NCI-H1105 treated with DMSO at 0.1 percent for 48 hours (cell line): Measurements from ENCODE around the gene SLC19A1.

Experiments
- DNase-seq: peaks from one replicate; lab custom pipeline; 2025; lab: John Stamatoyannopoulos, UW

SLC19A1 gene

DNA sequence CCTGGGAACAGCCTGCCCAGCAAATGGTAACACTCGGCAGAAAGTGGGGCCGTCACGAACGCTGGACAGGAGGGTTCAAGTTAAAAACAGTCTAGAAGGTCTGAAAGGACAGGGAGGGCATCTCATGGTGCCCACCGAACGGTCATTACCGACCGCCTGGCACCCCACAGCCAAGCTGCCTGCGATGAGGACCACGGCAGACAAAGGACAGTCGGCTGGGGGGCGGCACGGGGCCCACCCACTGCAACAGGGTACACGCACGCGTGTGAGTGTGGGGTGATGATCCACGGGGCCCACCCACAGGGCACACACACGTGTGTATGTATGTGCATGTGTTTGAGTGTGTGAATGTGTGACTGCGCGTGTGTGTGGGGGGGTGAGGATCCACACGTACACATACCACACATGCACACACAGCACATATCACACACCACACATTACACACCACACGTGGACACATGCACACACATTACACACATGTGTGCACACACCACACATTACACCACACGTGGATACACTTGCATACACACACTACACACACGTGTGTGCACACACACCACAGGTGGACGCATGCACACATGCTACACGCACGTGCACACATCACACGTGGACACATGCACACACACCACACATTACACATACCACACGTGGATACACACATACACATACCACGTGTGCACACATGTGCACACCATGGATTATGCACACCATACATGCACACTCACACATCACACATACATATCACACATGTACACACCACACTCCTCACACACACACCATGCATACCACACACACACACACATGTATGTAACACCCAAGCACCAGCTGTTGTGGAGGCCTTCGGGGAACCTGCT, 63.2 kb downstream of the SLC19A1 start:
- no peak for DNase-seq

DNA sequence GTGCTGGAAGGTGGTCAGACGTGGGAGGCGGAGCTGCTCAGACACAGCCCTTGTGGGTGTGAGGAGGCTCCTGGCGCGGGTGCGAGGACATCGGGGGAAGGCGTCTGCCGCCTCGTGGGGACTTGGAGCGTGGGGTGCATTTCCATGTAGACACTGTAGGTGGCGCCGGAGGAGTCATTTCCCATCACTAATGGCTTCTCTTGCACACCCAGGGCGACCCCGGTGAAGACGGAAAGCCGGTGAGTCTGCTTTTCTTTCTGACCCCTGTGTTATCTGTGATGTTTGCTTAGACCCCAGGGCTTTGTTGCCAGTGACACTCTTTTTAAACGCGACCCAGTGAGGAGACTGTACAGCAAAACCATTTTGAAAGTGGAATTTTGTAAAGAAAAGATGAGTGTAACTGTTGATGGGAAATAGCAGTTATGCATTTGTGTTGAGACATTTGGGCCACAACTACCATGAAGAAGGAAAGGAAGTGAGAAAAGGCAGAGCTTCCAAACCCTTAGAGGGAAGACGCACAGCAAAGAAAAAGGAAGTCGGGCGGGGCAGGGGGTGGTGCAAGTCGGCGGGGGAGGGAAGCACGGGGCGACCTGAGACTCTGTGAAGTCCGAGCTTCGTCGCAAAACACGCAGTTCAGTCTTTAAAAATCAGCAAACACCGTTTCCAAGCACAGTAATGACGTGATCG, 64.0 kb downstream of the SLC19A1 start:
- peak; percentile 72 for DNase-seq

DNA sequence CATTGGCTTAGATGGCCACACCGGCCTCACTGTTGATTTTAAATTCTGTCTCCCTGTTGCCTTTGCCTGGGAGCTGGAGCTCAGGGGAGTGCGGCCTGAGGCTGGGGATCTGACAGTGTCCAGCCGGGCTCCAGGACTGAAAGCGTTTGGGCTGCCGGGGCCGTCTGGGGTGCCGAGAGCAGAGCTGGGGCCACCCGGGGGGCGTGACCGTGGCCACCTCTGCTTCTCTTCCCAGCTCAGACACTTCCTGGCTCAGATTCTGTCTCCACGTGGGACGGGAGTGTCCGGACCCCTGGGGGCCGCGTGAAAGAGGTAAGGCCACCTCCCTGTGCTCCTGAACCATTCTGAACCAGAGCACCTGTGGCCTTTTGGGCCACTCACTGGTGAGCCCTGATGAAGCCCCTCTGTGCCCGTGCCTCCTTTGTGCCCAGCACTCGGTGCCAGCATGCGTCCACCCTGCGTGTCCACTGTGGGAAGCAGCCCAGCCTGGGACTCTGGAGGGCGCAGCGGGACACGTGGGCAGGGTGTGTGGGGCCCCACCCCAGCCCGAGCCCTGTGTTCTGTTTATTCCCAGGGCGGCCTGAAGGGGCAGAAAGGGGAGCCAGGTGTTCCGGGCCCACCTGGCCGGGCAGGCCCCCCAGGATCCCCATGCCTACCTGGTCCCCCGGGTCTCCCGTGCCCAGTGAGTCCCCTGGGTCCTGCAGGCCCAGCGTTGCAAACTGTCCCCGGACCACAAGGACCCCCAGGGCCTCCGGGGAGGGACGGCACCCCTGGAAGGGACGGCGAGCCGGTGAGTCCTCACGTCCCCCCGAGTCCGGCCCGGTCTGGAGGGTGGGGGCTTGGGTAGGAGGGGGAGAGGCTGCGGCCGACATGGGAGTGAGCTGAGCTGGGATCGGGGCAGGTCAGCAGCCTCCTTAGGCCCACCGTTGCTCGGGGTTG, 64.8 kb downstream of the SLC19A1 start:
- DNase-seq, result no peak

DNA sequence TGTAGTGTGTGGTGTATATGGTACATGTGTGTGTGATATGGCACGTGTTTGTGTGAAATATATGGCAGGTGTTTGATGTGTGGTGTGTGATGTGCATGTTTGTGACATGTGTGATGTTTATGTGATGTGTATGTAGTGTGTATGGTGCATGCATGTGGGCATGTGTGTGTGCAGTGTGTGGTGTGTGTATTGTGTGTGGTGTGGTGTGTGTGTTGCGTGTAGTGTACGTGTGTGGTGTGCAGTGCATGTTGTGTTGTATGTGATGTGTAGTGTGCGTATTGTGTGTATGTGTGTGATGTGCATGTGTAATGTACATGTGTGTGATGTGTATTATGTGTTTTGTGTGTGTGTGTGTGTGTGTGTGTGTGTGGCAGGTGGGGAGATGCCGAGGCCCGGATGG, 65.7 kb downstream of the SLC19A1 start:
- no peak for DNase-seq

DNA sequence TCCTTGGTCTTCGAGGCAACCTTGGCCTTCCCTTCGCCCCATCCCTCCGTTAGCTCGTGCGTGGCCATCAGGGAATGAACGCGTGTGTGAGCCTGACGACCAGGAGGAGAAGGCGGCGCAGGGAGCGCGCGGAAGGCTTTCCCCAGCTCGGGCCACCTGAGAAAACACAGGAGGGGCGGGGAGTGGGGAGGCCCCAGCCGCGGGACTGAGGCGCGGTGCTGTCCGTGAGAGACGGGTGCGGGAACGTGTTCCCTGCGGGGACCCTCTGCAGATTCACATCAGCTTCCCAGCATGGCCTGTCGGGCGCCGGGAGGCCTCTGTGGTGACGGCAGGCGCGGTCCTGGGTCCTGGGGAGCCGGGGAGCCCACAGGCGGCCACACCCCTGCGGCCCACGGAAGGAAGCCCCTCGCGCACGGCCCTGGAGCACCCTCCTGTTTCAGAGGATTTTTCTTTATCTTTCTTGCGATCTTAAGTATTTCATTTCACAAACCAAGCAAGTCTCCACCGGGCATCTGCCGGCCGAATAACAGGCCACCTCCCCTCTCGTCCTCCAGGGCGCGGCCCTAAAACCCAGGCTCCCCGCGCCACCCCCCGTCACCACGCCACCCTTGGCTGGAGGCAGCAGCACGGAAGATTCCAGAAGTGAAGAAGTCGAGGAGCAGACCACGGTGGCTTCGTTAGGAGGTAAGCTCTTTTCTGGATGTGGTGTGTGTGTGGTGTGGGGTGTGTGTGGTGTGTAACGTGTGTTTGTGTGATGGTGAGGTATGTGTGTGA, 66.3 kb downstream of the SLC19A1 start:
- no peak for DNase-seq

DNA sequence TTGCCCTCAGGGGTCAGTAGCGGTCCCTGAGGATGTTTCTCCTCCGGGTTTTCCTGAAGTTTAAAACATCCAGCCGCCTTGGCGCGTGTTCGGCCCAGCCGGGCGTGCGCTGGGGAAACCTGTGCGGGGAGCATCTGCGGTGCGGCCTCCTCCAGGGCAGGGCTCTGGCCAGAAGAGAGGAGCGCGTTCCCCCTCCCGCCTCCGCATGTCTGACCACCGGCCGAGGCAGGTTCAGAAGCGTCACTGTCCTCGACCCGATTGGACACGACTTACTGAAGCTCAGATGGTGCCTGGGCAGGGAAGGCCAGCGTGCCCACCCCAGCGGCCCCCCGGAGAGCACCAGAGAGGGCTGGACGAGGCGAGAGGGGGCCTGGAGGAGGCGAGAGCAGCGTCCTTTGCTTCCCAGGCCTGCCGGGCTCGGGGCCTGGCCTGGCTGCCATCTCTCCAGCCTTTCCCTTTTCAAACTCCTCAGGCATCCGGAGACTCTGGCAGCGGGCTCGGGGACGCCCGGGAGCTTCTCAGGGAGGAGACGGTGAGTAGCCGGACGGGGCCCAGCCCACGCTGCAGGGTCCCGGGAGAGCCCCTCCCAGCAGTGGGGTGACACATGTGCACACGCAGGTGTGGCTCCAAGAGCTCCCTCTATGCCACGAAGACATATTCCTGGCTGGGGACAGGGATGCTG, 67.1 kb downstream of the SLC19A1 start:
- DNase-seq, result no peak

DNA sequence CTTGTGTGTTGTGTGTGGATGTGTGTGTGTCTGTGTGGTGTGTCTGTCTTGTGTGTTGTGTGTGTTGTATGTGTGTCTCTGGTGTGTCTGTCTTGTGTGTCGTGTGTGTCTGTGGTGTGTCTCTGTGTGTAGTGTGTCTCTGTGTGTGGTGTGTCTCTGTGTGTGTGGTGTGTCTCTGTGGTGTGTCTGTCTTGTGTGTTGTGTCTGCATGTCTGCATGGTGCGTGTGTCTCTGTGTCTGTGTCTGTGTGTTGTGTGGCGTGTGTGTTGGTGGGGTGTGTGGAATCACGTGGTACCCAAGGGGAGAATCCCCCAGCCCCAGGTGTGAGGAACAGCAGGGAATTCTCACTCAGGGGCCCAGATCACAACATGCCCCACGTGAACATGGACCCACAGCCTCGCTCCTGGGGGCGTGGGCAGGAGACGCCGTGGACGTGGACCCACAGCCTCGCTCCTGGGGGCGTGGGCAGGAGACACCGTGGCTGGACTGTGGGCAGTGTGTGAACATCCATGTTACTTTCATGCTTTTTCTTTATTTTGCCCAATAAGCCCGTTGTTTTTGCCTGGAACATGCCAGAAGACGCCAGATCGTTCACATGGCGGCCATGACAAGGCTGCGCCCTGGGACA, 67.8 kb downstream of the SLC19A1 start:
- no peak for DNase-seq

DNA sequence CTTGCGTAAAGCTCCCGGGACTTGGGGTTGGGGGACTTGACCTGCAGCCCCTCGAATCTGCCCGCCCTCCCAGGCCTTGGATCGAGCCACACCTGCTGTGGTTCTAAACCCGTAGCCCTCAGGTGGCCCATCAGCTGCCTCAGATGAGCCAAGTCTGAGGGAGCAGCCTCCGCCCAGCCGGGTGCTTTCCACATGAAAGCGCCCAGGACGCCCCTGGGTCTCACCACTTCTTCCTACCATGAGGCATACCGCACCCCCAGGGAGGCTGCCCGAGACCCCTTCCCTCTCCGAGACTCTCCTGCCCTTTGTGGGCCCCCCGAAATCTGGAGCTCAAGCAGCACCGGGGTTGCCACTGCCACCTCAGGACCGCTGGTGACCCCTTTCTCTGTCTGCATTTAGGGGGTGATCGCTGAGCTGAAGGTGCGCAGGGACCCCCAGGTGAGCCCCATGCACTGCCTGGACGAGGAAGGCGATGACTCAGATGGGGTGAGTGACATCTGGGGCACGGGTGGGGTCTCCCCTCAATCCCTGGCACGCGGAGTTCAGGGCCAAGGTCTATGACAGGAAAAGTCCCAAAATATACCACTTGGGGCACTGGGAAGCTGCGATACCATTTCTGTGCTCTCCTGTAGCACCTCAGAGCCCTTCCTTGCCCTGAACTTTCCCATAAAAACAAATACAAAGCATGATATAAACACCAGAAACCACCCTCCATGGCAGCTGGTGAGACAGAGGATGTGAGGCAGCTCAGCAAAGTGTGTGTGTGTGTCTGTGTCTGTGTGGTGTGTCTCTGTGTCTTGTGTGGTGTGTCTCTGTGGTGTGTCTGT, 68.5 kb downstream of the SLC19A1 start:
- no peak for DNase-seq

DNA sequence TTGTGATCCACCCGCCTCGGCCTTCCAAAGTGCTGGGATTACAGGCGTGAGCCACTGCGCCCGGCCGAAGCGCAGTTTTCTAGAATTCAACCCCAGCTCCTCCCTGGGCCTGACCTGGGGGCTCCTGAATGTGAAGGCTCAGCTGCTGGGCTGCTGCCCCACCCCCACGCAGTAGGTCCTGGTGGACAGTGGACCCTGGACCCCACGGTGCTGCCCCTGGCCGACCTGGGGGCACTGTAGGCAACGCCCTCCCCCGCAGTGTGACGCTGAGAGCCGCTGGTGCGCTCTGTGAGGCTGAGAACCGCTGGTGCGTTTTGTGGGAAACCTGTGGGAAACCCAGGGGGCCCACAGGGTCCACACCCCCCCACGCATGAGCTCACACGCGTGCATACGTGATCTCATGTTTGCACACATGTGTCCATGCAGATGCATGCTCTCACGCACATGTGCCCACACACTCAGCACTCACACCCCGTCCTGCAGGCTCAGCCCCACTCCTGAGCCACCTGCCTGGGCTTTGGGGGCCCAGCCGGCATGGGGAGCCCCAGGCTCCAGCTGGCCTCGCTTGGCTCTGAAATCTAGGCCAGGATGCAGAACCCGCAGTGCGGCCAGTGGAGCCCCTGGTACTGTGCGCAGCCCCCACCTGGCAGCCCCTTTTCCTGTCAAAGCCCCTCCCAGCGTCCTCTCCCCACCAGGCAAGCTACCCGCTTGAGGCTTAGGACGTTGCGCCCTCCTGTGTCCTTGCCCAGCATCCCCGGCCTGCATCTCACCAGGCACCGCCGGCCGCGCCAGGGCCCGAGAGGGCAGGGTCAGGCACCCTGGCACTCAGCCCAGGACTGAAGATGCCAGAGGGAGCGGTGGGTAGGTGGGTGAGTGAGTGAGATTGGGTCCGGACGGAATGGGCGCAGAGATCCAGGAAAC, 69.5 kb downstream of the SLC19A1 start:
- DNase-seq, result no peak

DNA sequence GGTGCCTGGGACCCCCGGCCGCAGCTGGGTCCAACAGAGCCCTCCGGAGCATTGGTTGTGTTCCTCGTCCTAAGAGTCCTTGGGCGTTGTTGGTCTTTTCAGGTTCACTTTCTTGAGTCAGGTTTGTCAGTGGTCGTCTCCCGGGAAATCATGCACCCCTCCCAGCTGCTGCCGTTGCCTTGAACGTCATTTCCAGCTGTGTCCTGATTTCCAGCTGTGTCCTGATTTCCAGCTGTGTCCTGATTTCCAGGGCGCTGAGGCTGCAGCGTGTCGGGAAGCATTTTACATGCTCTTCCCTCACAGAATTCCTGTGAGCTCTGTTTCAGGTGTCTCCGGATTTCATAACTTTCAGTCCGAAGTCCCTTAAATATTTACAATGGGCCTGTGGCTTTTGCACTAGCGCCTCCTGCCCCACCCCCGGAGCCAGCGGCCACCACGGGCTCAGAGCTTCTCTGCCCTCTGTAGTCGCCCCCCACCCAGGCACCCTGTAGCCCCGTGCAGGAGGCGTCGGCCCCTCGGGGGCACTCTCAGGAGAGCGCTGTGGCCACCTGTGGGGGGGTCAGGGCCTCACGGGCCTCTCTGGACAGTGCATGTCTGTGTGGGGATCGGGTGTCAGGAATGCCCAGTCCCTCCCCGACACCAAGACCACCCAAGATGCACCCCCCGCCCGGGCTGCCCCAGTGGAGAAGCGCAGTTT, 70.6 kb downstream of the SLC19A1 start:
- no peak for DNase-seq

DNA sequence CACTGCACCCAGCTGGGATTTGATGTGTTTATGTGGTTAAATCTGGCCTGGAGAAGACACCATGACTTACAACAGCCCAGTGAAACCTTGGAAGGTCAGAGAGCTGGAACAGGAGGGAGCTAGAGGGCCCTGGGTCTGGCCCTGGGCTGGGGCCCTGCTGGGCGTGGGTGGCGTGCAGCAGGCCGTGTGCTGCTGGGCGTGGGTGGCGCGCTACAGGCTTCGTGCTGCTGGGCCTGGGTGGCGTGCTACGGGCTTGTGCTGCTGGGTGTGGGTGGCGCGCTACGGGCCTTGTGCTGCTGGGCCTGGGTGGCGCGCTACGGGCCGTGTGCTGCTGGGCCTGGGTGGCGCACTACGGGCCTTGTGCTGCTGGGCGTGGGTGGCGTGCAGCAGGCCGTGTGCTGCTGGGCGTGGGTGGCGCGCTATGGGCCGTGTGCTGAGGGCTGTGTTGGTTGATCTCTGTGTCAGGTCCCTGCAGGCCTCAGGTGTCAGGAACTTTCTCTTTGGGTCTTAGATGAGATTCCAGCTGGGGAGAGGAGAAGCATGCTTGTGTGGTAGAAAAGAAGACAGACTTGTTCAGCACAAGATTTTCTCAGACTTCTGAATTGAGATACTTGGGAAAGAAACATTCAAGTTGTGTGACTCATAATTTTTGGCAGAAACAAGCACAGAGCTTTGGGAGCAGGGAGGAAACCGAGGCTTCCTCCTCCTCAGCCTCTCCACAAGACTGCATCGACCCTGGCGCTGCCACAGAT, 71.3 kb downstream of the SLC19A1 start:
- no peak for DNase-seq

DNA sequence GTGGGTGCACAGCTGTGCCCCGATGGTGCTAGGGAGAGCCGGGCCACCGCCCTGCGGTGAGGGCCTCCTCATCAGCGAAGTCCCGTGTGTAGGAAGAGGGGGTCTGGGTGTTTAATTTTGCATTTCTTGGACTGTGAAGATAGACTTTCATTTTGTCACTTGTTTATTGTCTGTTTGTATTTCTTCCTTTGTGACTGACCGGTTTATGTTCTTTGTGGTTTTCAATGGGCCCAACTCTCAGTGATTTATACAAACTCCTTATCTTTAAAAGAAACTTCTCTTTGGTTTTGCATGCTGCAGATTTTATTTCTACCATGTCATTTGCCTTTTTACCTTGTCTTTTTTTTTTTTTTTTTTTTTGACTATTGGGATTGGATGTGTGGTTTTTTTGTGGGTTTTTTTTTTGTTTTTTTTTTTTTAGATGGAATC, 72.1 kb downstream of the SLC19A1 start:
- DNase-seq, result no peak

DNA sequence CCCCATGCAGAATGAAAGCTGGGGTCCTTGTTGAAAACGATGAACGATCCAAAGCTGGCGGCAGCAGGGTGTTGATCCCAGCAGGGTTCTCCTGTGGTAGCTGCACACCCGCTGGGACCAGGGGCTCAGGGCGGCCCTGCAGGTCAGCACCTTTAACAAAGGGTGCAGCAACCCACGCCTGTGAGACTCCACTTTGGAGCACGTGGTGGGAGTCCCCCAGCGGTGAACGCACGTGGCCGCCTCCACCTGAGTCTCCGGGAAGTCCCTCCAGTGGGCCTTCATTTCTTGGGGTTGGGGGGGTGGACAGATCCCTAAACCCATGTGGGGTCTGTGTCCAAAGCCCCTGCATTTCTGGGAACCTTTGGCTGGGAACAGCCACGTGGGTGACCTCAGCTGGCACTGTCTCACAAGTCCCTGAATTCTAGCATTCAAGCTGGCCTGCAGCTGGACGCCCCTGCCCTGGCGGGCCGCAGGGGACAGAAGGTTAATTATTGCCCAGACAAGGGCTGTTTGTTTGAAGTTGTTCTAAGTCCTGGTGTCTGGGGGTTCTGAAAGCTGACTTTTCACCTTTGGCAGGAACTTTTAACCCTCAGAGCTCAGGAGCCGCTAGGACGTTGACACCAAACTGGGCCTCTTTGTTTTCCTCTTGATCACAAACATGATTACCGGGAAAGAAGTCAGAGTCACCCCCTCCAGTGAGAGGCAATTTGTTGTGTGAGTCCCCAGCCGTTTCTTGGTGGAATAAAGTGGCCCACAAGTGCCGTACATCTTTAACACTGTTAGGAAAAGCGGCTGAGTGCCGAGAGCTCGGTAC, 72.8 kb downstream of the SLC19A1 start:
- no peak for DNase-seq

DNA sequence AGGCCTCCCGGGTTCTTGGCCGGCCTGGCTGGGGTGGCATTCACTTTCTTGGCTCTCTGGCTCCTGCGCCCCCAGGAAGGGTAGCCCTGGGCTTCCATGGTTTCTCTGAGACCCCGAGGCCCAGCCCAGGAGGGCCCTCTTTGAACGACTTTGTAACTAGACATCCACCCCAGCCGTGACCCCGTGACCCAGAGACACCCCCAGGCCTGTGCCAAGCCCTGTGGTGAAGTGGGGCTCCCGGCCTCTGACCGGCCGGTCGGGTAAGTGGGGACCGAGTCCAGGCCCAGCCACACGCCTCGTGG, 73.3 kb downstream of the SLC19A1 start:
- no peak for DNase-seq

DNA sequence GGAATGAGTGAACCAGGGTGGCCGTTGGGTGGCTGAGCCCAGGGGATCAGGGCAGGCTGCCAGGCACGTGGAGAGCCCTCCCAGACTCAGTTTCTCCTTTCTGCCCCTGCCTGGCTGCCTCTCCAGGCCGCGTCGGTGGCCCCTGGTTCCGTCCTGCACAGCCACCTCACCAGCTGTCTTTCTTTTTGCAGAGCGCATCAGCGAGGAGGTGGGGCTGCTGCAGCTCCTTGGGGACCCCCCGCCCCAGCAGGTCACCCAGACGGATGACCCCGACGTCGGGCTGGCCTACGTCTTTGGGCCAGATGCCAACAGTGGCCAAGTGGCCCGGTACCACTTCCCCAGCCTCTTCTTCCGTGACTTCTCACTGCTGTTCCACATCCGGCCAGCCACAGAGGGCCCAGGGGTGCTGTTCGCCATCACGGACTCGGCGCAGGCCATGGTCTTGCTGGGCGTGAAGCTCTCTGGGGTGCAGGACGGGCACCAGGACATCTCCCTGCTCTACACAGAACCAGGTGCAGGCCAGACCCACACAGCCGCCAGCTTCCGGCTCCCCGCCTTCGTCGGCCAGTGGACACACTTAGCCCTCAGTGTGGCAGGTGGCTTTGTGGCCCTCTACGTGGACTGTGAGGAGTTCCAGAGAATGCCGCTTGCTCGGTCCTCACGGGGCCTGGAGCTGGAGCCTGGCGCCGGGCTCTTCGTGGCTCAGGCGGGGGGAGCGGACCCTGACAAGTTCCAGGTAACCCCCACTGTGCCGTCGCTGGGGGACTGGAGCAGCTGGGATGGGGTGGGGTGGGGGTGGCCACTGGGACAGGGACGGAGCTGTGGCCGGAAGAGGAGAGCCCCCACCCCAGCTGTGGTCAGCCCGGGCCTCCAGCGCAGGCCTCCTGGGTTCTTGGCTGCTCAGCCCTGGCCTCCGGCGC, 73.9 kb downstream of the SLC19A1 start:
- DNase-seq, result no peak
